ENCODE measurements around the gene NOS1. TPM values are rescaled to one million over a fixed set of nuclear protein-coding genes. Genes with fewer than 3 reads are reported as not detected.

Gene NOS1
- total and polyA plus RNA-seq, 2 of the 8 experiments (the other 6 are each of a cell fraction or from before 2014, with no cell fraction given): 1.5 to 2.0 TPM

DNA sequence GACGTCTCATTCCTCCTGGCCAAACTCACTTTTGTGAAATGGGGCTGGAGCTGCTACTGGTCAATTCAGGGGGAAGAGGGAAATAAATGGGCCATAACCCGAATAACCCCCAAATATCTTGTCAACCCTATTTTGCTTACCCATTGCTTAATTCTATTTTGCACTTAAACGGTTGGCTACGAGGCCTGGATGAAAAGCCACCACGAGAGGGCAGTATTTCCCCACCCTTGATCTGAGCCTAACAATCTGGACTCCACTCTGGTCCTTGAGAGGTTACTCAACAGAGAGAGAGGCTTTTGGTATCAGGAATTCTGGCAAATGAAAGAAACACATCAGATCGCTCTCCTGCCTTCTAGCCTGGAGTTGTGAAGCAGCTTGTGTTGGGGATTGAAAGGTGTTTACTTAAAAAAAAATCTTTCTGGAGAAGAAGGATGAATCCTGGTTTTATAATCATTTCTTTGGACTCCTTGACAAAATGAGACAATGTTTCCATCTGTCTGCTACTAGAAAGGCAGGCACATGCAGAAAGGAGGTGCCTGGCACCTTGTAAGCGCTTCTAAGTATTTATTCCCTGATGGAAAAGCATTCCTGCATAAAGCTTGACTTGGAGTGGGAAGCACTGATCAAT is 148.7 kb downstream of the NOS1 start (continued):
- TF ChIP-seq MAFK (IDR thresholded peaks at IDR 0.05; ENCODE audit: low read depth, low read length): no peak

All from H1 (cell line).